ENCODE measurements around the gene PDE4D.

- TF ChIP-seq CREB5 (CRISPR knock-in tag; IDR thresholded peaks at IDR 0.05; ENCODE audit: low read depth) (no peak), CSDC2 (CRISPR knock-in tag; IDR thresholded peaks at IDR 0.05) (no peak), ZNF8 (CRISPR knock-in tag; IDR thresholded peaks at IDR 0.05) (no peak), ZFP3 (CRISPR knock-in tag; IDR thresholded peaks at IDR 0.05) (no peak), OSR1 (CRISPR knock-in tag; IDR thresholded peaks at IDR 0.05) (no peak), TOX (CRISPR knock-in tag; IDR thresholded peaks at IDR 0.05; ENCODE audit: borderline replicate concordance) (no peak), BACH2 (CRISPR knock-in tag; IDR thresholded peaks at IDR 0.05; ENCODE audit: borderline replicate concordance) (no peak), ARNTL (CRISPR knock-in tag; IDR thresholded peaks at IDR 0.05; ENCODE audit: borderline replicate concordance, low read depth) (no peak), PPARA (CRISPR knock-in tag; IDR thresholded peaks at IDR 0.05; ENCODE audit: borderline replicate concordance) (no peak), ZNF70 (CRISPR knock-in tag; IDR thresholded peaks at IDR 0.05) (no peak)
These were observed 295.0 kb downstream of the PDE4D start for GRCh38 chr5:59598547-59598874.

Measured in SK-N-SH treated with all-trans-retinoic acid at 6 μM for 48 hours (cell line).